ENCODE results near the gene ARHGAP11A. TPM values are rescaled to one million over a fixed set of nuclear protein-coding genes. Genes with fewer than 3 reads are reported as not detected.

ARHGAP11A gene
- total and polyA plus RNA-seq, 9 of the 15 experiments (the other 6 are each of a cell fraction or from before 2014, with no cell fraction given): 17.5 to 92.5 (median 61.1) TPM

DNA sequence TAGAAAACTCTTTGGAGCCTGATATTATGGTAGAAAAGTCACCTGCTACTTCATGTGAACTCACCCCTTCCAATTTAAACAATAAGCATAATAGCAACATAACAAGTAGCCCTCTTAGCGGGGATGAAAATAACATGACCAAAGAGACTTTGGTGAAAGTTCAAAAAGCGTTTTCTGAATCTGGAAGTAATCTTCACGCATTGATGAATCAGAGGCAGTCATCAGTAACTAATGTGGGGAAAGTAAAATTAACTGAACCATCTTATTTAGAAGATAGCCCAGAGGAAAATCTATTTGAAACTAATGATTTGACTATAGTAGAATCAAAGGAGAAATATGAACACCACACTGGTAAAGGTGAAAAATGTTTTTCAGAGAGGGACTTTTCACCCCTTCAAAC lies 21.1 kb downstream of the ARHGAP11A start:
- in situ Hi-C loops (cut with MboI): no loop called here
- CTCF ChIA-PET (ENCODE audit: low intra/inter-chr PET ratio): no interaction called here
- Histone ChIP-seq H3K9me3 (replicated peaks; ENCODE audit: control insufficient read depth, insufficient read depth, low read depth, low read length) (no peaks in the 10 kb centered on the region), H3K79me2 (ENCODE audit: control insufficient read depth, insufficient read depth, low read length) (peaks cover 3% of the 10 kb centered on the region; the same call in 2 of the 3 replicates), H3K9me1 (ENCODE audit: control insufficient read depth, insufficient read depth, low read length) (no peaks in the 10 kb centered on the region), H3K4me2 (ENCODE audit: insufficient read depth, low read length) (no peak overlapping the region), H2AFZ (ENCODE audit: low read depth, low read length) (no peak overlapping the region), H3K27ac (ENCODE audit: extremely low read depth, low read depth, low read length) (no peak overlapping the region), H3K4me3 (no peak overlapping the region), H3K36me3 (ENCODE audit: control insufficient read depth, insufficient read depth, low read length) (peaks cover 80% of the 10 kb centered on the region), H3K9ac (ENCODE audit: insufficient read depth in 1 of 2, low read depth in 2 of 2, low read length in 2 of 2) (no peak overlapping the region), H3K4me1 (replicated peaks in 1 of 2; ENCODE audit: control insufficient read depth in 2 of 2, insufficient read depth in 2 of 2, low read length in 2 of 2) (peaks cover 2 to 6% of the 10 kb centered on the region in 2 experiments; a peak in 3 of 5 replicates), H4K20me1 (replicated peaks; ENCODE audit: control insufficient read depth, insufficient read depth, low read length) (peaks cover 7% of the 10 kb centered on the region), H3K27me3 (ENCODE audit: control insufficient read depth in 2 of 2, insufficient read depth in 2 of 2, low read length in 2 of 2) (no peaks in the 10 kb centered on the region)
- intact Hi-C loops (cut with micrococcal nuclease): no loop called here
- no TSS peak for BruUV-seq (replicated peaks)
- no peak for FAIRE-seq
- POLR2A ChIA-PET: no interaction called here
- ATAC-seq: no peak
- DNase-seq (ENCODE audit: extremely low read depth in 1 of 4, low spot score in 3 of 4): no peak
- WGBS (ENCODE audit: insufficient coverage, low coverage, missing lambda C conversion rate): 95% methylated on average over 3 of the region's 3 CpGs
- TF ChIP-seq HMG20A (CRISPR knock-in tag; conservative IDR thresholded peaks at IDR 0.05): no peak
- no peak for TF ChIP-seq MIER1 (IDR thresholded peaks at IDR 0.05; ENCODE audit: low read depth)
- no peak for TF ChIP-seq ZNF282 (CRISPR knock-in tag; IDR thresholded peaks at IDR 0.05)
- TF ChIP-seq ILF3 (IDR thresholded peaks at IDR 0.05; ENCODE audit: borderline replicate concordance): no peak
- TF ChIP-seq SRF (CRISPR knock-in tag; IDR thresholded peaks at IDR 0.05): no peak
- TF ChIP-seq, protein P1, sequence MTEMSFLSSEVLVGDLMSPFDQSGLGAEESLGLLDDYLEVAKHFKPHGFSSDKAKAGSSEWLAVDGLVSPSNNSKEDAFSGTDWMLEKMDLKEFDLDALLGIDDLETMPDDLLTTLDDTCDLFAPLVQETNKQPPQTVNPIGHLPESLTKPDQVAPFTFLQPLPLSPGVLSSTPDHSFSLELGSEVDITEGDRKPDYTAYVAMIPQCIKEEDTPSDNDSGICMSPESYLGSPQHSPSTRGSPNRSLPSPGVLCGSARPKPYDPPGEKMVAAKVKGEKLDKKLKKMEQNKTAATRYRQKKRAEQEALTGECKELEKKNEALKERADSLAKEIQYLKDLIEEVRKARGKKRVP (CRISPR knock-in tag; IDR thresholded peaks at IDR 0.05): no peak
- no peak for TF ChIP-seq CBX8 (IDR thresholded peaks at IDR 0.05; ENCODE audit: borderline replicate concordance, extremely low read depth, low read depth, low read length, poor library complexity, severe bottlenecking)
- TF ChIP-seq TCF3 (CRISPR knock-in tag; IDR thresholded peaks at IDR 0.05): no peak
- TF ChIP-seq TARDBP (IDR thresholded peaks at IDR 0.05): no peak
- no peak for TF ChIP-seq ESRRB (CRISPR knock-in tag; IDR thresholded peaks at IDR 0.05; ENCODE audit: borderline replicate concordance)
- TF ChIP-seq, protein P2, sequence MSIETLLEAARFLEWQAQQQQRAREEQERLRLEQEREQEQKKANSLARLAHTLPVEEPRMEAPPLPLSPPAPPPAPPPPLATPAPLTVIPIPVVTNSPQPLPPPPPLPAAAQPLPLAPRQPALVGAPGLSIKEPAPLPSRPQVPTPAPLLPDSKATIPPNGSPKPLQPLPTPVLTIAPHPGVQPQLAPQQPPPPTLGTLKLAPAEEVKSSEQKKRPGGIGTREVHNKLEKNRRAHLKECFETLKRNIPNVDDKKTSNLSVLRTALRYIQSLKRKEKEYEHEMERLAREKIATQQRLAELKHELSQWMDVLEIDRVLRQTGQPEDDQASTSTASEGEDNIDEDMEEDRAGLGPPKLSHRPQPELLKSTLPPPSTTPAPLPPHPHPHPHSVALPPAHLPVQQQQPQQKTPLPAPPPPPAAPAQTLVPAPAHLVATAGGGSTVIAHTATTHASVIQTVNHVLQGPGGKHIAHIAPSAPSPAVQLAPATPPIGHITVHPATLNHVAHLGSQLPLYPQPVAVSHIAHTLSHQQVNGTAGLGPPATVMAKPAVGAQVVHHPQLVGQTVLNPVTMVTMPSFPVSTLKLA (conservative IDR thresholded peaks at IDR 0.05): no peak
- TF ChIP-seq, protein P3, sequence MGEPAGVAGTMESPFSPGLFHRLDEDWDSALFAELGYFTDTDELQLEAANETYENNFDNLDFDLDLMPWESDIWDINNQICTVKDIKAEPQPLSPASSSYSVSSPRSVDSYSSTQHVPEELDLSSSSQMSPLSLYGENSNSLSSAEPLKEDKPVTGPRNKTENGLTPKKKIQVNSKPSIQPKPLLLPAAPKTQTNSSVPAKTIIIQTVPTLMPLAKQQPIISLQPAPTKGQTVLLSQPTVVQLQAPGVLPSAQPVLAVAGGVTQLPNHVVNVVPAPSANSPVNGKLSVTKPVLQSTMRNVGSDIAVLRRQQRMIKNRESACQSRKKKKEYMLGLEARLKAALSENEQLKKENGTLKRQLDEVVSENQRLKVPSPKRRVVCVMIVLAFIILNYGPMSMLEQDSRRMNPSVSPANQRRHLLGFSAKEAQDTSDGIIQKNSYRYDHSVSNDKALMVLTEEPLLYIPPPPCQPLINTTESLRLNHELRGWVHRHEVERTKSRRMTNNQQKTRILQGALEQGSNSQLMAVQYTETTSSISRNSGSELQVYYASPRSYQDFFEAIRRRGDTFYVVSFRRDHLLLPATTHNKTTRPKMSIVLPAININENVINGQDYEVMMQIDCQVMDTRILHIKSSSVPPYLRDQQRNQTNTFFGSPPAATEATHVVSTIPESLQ (CRISPR knock-in tag; IDR thresholded peaks at IDR 0.05): no peak
